ENCODE measurements around the gene UNC13D. TPM values are rescaled to one million over a fixed set of nuclear protein-coding genes. Genes with fewer than 3 reads are reported as not detected.
A peak's percentile ranks its signal among the peaks of the same experiment; 100 is the strongest.

UNC13D gene
- total and polyA plus RNA-seq, 4 donors: 56.6 to 110 (median 73.2) TPM

GRCh38 chr17:75842411-75842810 lies 1.8 kb downstream of the UNC13D start:
- no peaks in the 10 kb centered on the region for H3K9me3 ChIP-seq (ENCODE audit: control insufficient read depth in 4 of 4, insufficient read depth in 3 of 4, low read length in 3 of 4)
- peak overlapping the region in 1 of 2 donors; percentile 5 for H3K27ac ChIP-seq (ENCODE audit: low read depth in 1 of 2, low read length in 1 of 2)
- no peak overlapping the region for H3K4me3 ChIP-seq
- peaks cover 0 to 34% (median 20%) of the 10 kb centered on the region in 5 donors for H3K4me1 ChIP-seq (ENCODE audit: control insufficient read depth in 5 of 5, insufficient read depth in 5 of 5, low read length in 5 of 5)
- H3K27me3 ChIP-seq (ENCODE audit: control insufficient read depth in 3 of 3, insufficient read depth in 3 of 3, low read length in 2 of 3): no peaks in the 10 kb centered on the region
- H3K9ac ChIP-seq (ENCODE audit: insufficient read depth in 1 of 2, low read length in 2 of 2): no peak overlapping the region
- peaks cover 0 to 29% (median 8%) of the 10 kb centered on the region in 4 donors for H3K36me3 ChIP-seq (ENCODE audit: control insufficient read depth in 4 of 4, insufficient read depth in 4 of 4, low read length in 4 of 4)
- no peak for TF ChIP-seq CTCF (IDR thresholded peaks at IDR 0.05; ENCODE audit: control extremely low read depth, extremely low read depth)
- WGBS, 2 donors: 90% methylated on average over 18 of the region's 18 CpGs
- no peak for DNase-seq
- ATAC-seq (ENCODE audit: insufficient read depth, low FRiP score): no peak

- no peaks in the 10 kb centered on the region for H3K27me3 ChIP-seq (ENCODE audit: control insufficient read depth in 3 of 3, insufficient read depth in 3 of 3, low read length in 2 of 3)
- DNase-seq (no peak), ATAC-seq (ENCODE audit: insufficient read depth, low FRiP score) (no peak)
- no peak for TF ChIP-seq CTCF (IDR thresholded peaks at IDR 0.05; ENCODE audit: control extremely low read depth, extremely low read depth)
- H3K9ac ChIP-seq (ENCODE audit: insufficient read depth in 1 of 2, low read length in 2 of 2): no peak overlapping the region
- H3K9me3 ChIP-seq (ENCODE audit: control insufficient read depth in 4 of 4, insufficient read depth in 3 of 4, low read length in 3 of 4): no peaks in the 10 kb centered on the region
- peaks cover 0 to 22% (median 0%) of the 10 kb centered on the region in 4 donors for H3K36me3 ChIP-seq (ENCODE audit: control insufficient read depth in 4 of 4, insufficient read depth in 4 of 4, low read length in 4 of 4)
- peaks cover 0 to 23% (median 14%) of the 10 kb centered on the region in 5 donors for H3K4me1 ChIP-seq (ENCODE audit: control insufficient read depth in 5 of 5, insufficient read depth in 5 of 5, low read length in 5 of 5)
- H3K27ac ChIP-seq (ENCODE audit: low read depth in 1 of 2, low read length in 1 of 2): peak overlapping the region in 1 of 2 donors; percentile 17
- 75 to 85% methylated on average over 7 of the region's 7 CpGs for WGBS, 2 donors
- H3K4me3 ChIP-seq: no peak overlapping the region
These were observed 3.4 kb downstream of the UNC13D start for GRCh38 chr17:75840799-75841164.

- ATAC-seq (ENCODE audit: insufficient read depth, low FRiP score): no peak
- no peak overlapping the region for H3K27ac ChIP-seq (ENCODE audit: low read depth in 1 of 2, low read length in 1 of 2)
- H3K9ac ChIP-seq (ENCODE audit: insufficient read depth in 1 of 2, low read length in 2 of 2): no peak overlapping the region
- no peak for DNase-seq
- peaks cover 0 to 27% (median 0%) of the 10 kb centered on the region in 4 donors for H3K36me3 ChIP-seq (ENCODE audit: control insufficient read depth in 4 of 4, insufficient read depth in 4 of 4, low read length in 4 of 4)
- WGBS, 2 donors: 95% methylated on average over 36 of the region's 36 CpGs
- H3K27me3 ChIP-seq (ENCODE audit: control insufficient read depth in 3 of 3, insufficient read depth in 3 of 3, low read length in 2 of 3): no peaks in the 10 kb centered on the region
- H3K4me1 ChIP-seq (ENCODE audit: control insufficient read depth in 5 of 5, insufficient read depth in 5 of 5, low read length in 5 of 5): peaks cover 0 to 21% (median 9%) of the 10 kb centered on the region in 5 donors
- no peak overlapping the region for H3K4me3 ChIP-seq
- no peaks in the 10 kb centered on the region for H3K9me3 ChIP-seq (ENCODE audit: control insufficient read depth in 4 of 4, insufficient read depth in 3 of 4, low read length in 3 of 4)
- no peak for TF ChIP-seq CTCF (IDR thresholded peaks at IDR 0.05; ENCODE audit: control extremely low read depth, extremely low read depth)
These were observed 4.0 kb downstream of the UNC13D start for GRCh38 chr17:75839942-75840798.
